IMR-90 (cell line): Measurements from ENCODE around the gene NALCN.

Source experiments
- BHLHE40 ChIP-seq: fragments of 150-350 bp; IDR thresholded peaks from 2 replicates; pipeline ENCODE4 v1.6.1; 2016; ENCODE audit warnings: mild to moderate bottlenecking, low read depth, low read length
- CEBPB ChIP-seq: IDR thresholded peaks from 2 replicates; pipeline ENCODE4 v1.6.1; 2012; ENCODE audit warnings: low read depth, low read length, improper control_type of control experiment
- CTCF ChIP-seq: conservative IDR thresholded peaks from 2 replicates; pipeline ENCODE4 v1.5.1; 2012; ENCODE audit warnings: mild to moderate bottlenecking, low read depth, low read length, improper control_type of control experiment
- FOS ChIP-seq: fragments of 150-350 bp; IDR thresholded peaks from 2 replicates; pipeline ENCODE4 v1.6.1; 2016; ENCODE audit warnings: low read depth, low read length
- MAFK ChIP-seq: IDR thresholded peaks from 2 replicates; pipeline ENCODE4 v1.6.1; 2012; ENCODE audit warnings: low read depth, low read length, improper control_type of control experiment
- MAZ ChIP-seq: IDR thresholded peaks from 2 replicates; pipeline ENCODE4 v1.6.1; 2012; ENCODE audit warnings: low read depth, mild to moderate bottlenecking, low read length, improper control_type of control experiment, moderate library complexity, borderline replicate concordance
- NFE2L2 ChIP-seq: fragments of 150-350 bp; IDR thresholded peaks from 2 replicates; pipeline ENCODE4 v1.6.1; 2016; ENCODE audit warnings: low read depth, mild to moderate bottlenecking, low read length
- POLR2A ChIP-seq: IDR thresholded peaks from 2 replicates; pipeline ENCODE4 v1.6.1; 2012; ENCODE audit warnings: mild to moderate bottlenecking, low read depth, low read length
- RAD21 ChIP-seq: IDR thresholded peaks from 2 replicates; pipeline ENCODE4 v1.6.1; 2012; ENCODE audit warnings: low read length, improper control_type of control experiment
- SMC3 ChIP-seq: fragments of 150-350 bp; IDR thresholded peaks from 2 replicates; pipeline ENCODE4 v1.6.1; 2016; ENCODE audit warnings: low read depth, mild to moderate bottlenecking, antibody characterized with exemption, low read length, moderate library complexity
- USF2 ChIP-seq: fragments of 150-350 bp; IDR thresholded peaks from 2 replicates; pipeline ENCODE4 v1.6.1; 2017; ENCODE audit warnings: mild to moderate bottlenecking, antibody characterized with exemption, low read length, low read depth

- TF ChIP-seq POLR2A (no peak), NFE2L2 (no peak), CTCF (no peak), USF2 (no peak), RAD21 (no peak), BHLHE40 (no peak), SMC3 (no peak), MAZ (no peak), FOS (no peak), CEBPB (no peak), MAFK (no peak)
Measured at GRCh38 chr13:101202590-101202989, 213.7 kb downstream of the NALCN start.
